OCI-LY7 (cell line): ENCODE results near the gene ZNF543.

Experiments
- CTCF ChIP-seq: fragments of 200-600 bp; sonication (generic); conservative IDR thresholded peaks from 2 replicates; pipeline ENCODE4 v1.5.1; 2014; ENCODE audit warnings: mild to moderate bottlenecking, antibody characterized with exemption, low read length, moderate library complexity, mixed read lengths
- EZH2phosphoT487 ChIP-seq: fragments of 200-600 bp; sonication (generic); IDR thresholded peaks from 2 replicates; pipeline ENCODE4 v1.6.1; 2018; ENCODE audit warnings: low read depth, borderline replicate concordance, mild to moderate bottlenecking, mixed run types, antibody characterized with exemption, low read length, moderate library complexity, mixed read lengths

GRCh38 chr19:57317503-57317902 is 2.8 kb upstream of the ZNF543 start:
- no peak for TF ChIP-seq CTCF
- no peak for TF ChIP-seq EZH2phosphoT487
